Activated CD8-positive, alpha-beta memory T cell treated with anti-CD3 and anti-CD28 coated beads, Interleukin-2, amount 50 U/mL, for 4 hours (primary cell): ENCODE results near the gene TRAPPC11.
A peak's percentile ranks its signal among the peaks of the same experiment; 100 is the strongest.

ENCODE experiments used
- DNase-seq: peaks from one replicate; pipeline ENCODE4 v3.0.0-alpha.2; 2020

The TRAPPC11 gene

GRCh38 chr4:183638436-183638835 is 20.7 kb upstream of the TRAPPC11 start:
- no peak for DNase-seq

GRCh38 chr4:183639291-183639690 is 19.8 kb upstream of the TRAPPC11 start:
- no peak for DNase-seq

- DNase-seq: no peak
Observed at GRCh38 chr4:183645326-183645725, 13.8 kb upstream of the TRAPPC11 start.

GRCh38 chr4:183657564-183657963 is 1.5 kb upstream of the TRAPPC11 start:
- DNase-seq: no peak

- DNase-seq: peak; percentile 34
Observed at GRCh38 chr4:183658362-183659028, 598 bp upstream of the TRAPPC11 start.

GRCh38 chr4:183659872-183660242 is 764 bp downstream of the TRAPPC11 start:
- no peak for DNase-seq

GRCh38 chr4:183666088-183666487 is 7.0 kb downstream of the TRAPPC11 start:
- DNase-seq: no peak

- no peak for DNase-seq
Observed at GRCh38 chr4:183670251-183670650, 11.2 kb downstream of the TRAPPC11 start.

GRCh38 chr4:183670960-183671555 is 12.0 kb downstream of the TRAPPC11 start:
- no peak for DNase-seq

GRCh38 chr4:183674153-183674552 is 15.1 kb downstream of the TRAPPC11 start:
- no peak for DNase-seq

- DNase-seq: no peak
Observed at GRCh38 chr4:183675625-183676024, 16.5 kb downstream of the TRAPPC11 start.

GRCh38 chr4:183681119-183681518 is 22.0 kb downstream of the TRAPPC11 start:
- no peak for DNase-seq

- DNase-seq: no peak
Observed at GRCh38 chr4:183686461-183686860, 27.4 kb downstream of the TRAPPC11 start.

GRCh38 chr4:183688216-183688615 is 29.1 kb downstream of the TRAPPC11 start:
- DNase-seq: no peak

GRCh38 chr4:183691006-183691405 is 31.9 kb downstream of the TRAPPC11 start:
- DNase-seq: no peak

- DNase-seq: no peak
Observed at GRCh38 chr4:183691897-183692296, 32.8 kb downstream of the TRAPPC11 start.

GRCh38 chr4:183698909-183699308 is 39.8 kb downstream of the TRAPPC11 start:
- DNase-seq: no peak

- DNase-seq: no peak
Observed at GRCh38 chr4:183700407-183700806, 41.3 kb downstream of the TRAPPC11 start.

- DNase-seq: no peak
Observed at GRCh38 chr4:183702492-183702891, 43.4 kb downstream of the TRAPPC11 start.

GRCh38 chr4:183714626-183715025 is 55.5 kb downstream of the TRAPPC11 start:
- no peak for DNase-seq

GRCh38 chr4:183716302-183716701 is 57.2 kb downstream of the TRAPPC11 start:
- DNase-seq: no peak

- DNase-seq: no peak
Observed at GRCh38 chr4:183718876-183719275, 59.8 kb downstream of the TRAPPC11 start.

GRCh38 chr4:183721207-183722081 is 62.4 kb downstream of the TRAPPC11 start:
- peak; percentile 47 for DNase-seq
